K562 (cell line): ENCODE data around the gene RBKS. TPM values are rescaled to one million over a fixed set of nuclear protein-coding genes. Genes with fewer than 3 reads are reported as not detected.
A peak's percentile ranks its signal among the peaks of the same experiment; 100 is the strongest.

Source experiments
- CREM ChIP-seq: IDR thresholded peaks from 2 replicates; pipeline ENCODE4 v1.6.1; 2014; ENCODE audit warnings: antibody characterized with exemption, low read depth
- CTBP1 ChIP-seq: fragments of 450-650 bp; IDR thresholded peaks from 2 replicates; pipeline ENCODE4 v1.6.1; 2016; ENCODE audit warnings: borderline replicate concordance
- FOXP1 ChIP-seq: sonication (generic); formaldehyde crosslinking; IDR thresholded peaks from 2 replicates; pipeline ENCODE4 v1.8.0; 2022; ENCODE audit warnings: mild to moderate bottlenecking, missing genetic modification reagents
- HMBOX1 ChIP-seq: sonication (generic); IDR thresholded peaks from 2 replicates; pipeline ENCODE4 v1.6.1; 2016
- HOXB6 ChIP-seq: fragments of 250-450 bp; sonication (Bioruptor Pico); IDR thresholded peaks from 2 replicates; pipeline ENCODE4 v1.5.1; 2022; ENCODE audit warnings: mild to moderate bottlenecking, borderline replicate concordance
- L3MBTL2 ChIP-seq: fragments of 450-650 bp; IDR thresholded peaks from 2 replicates; pipeline ENCODE4 v1.6.1; 2016; ENCODE audit warnings: mild to moderate bottlenecking, moderate library complexity
- MEIS2 ChIP-seq: fragments of 450-650 bp; IDR thresholded peaks from 2 replicates; pipeline ENCODE4 v1.6.1; 2014; ENCODE audit warnings: mild to moderate bottlenecking; ENCODE audit not compliant: partially characterized antibody
- MYC ChIP-seq, 2 experiments: fragments of 250-450 bp in 1 of 2; sonication (Bioruptor Pico) in 1 of 2; IDR thresholded peaks; 2 replicates each; pipeline versions ENCODE4 v1.5.1 to v1.6.1; 2012 to 2021; ENCODE audit warnings: low read depth in 2 of 2, borderline replicate concordance in 1 of 2, improper control_type of control experiment in 1 of 2, low read length in 1 of 2, mild to moderate bottlenecking in 1 of 2, moderate library complexity in 1 of 2
- NBN ChIP-seq: fragments of 450-650 bp; IDR thresholded peaks from 2 replicates; pipeline ENCODE4 v1.6.1; 2016; ENCODE audit warnings: low read depth, mild to moderate bottlenecking
- NFE2L1 ChIP-seq: fragments of 450-650 bp; IDR thresholded peaks from 2 replicates; pipeline ENCODE4 v1.6.1; 2016; ENCODE audit warnings: missing genetic modification characterization, low read depth, mild to moderate bottlenecking, missing compliant biosample characterization, moderate library complexity, borderline replicate concordance
- RAD21 ChIP-seq, 2 experiments: fragments of 250-450 bp in 1 of 2; fragments of 450-650 bp in 1 of 2; sonication (Bioruptor Pico) in 1 of 2; formaldehyde crosslinking in 1 of 2; IDR thresholded peaks in 1 of 2; conservative IDR thresholded peaks in 1 of 2; 2 replicates each; pipeline versions ENCODE4 v1.4.0 to v1.8.0; 2020 to 2022; ENCODE audit warnings: mild to moderate bottlenecking in 2 of 2, moderate library complexity in 1 of 2
- RB1 ChIP-seq: fragments of 450-650 bp; IDR thresholded peaks from 2 replicates; pipeline ENCODE4 v1.6.1; 2017; ENCODE audit warnings: low read depth, mild to moderate bottlenecking
- RBM34 ChIP-seq: fragments of 200-400 bp; formaldehyde crosslinking; IDR thresholded peaks from 2 replicates; pipeline ENCODE4 v1.6.1; 2018; ENCODE audit warnings: low read length, borderline replicate concordance; ENCODE audit not compliant: insufficient read depth
- RCOR1 ChIP-seq, 2 experiments: IDR thresholded peaks; 2 replicates each; pipeline ENCODE4 v1.6.1; 2012; ENCODE audit warnings: low read depth in 2 of 2, low read length in 2 of 2, borderline replicate concordance in 1 of 2, improper control_type of control experiment in 1 of 2
- SMC3 ChIP-seq: conservative IDR thresholded peaks from 2 replicates; pipeline ENCODE4 v1.6.1; 2011; ENCODE audit warnings: low read depth, low read length, improper control_type of control experiment; ENCODE audit not compliant: insufficient read depth
- SOX6 ChIP-seq: fragments of 450-650 bp; IDR thresholded peaks from 2 replicates; pipeline ENCODE4 v1.6.1; 2014; ENCODE audit warnings: mild to moderate bottlenecking
- XRCC5 ChIP-seq: fragments of 200-400 bp; formaldehyde crosslinking; IDR thresholded peaks from 2 replicates; pipeline ENCODE4 v1.6.1; 2017; ENCODE audit warnings: low read depth, mild to moderate bottlenecking, low read length
- ZFPM2 ChIP-seq: fragments of 250-450 bp; sonication (Bioruptor Pico); IDR thresholded peaks from 2 replicates; pipeline ENCODE4 v1.5.1; 2022; ENCODE audit warnings: mild to moderate bottlenecking
- polyA plus RNA-seq, 8 experiments: library from polyadenylated mRNA; depleted of rRNA in 4 of 8; stranded (reverse) in 5 of 8; unstranded in 3 of 8; fragments of >200 nt; fragmentation: Nextera tagmentation in 2 of 8; fragmentation: Illumina TruSeq in 1 of 8; extraction: Ambion mirVana in 2 of 8; extraction: Trizol in 1 of 8; gene quantifications; 2 replicates each; pipeline versions ENCODE4 v1.2.1 to v1.2.3, GENCODE V29; 2011 to 2014; ENCODE audit warnings: inconsistent platforms in 1 of 8, missing spikeins in 1 of 8
- total RNA-seq, 7 experiments: library from RNA; depleted of rRNA in 6 of 7; stranded (reverse); fragments of >200 nt in 6 of 7; fragmentation: Illumina TruSeq in 2 of 7; extraction: Trizol in 2 of 7; gene quantifications; 2 replicates each; pipeline versions ENCODE4 v1.2.1 to v1.2.3, GENCODE V29; 2011 to 2021; ENCODE audit warnings: low replicate concordance in 1 of 7
- TF ChIP-seq, protein P1 (sequence below), 2 experiments: fragments of 450-650 bp; IDR thresholded peaks; 2 replicates each; pipeline ENCODE4 v1.6.1; 2018; ENCODE audit warnings: mild to moderate bottlenecking in 2 of 2, low read depth in 1 of 2; ENCODE audit not compliant: partially characterized antibody in 2 of 2

The RBKS gene
- total and polyA plus RNA-seq, 9 of the 15 experiments (the other 6 are each of a cell fraction or from before 2014, with no cell fraction given), result 0.06 to 0.39 (median 0.19) TPM

GRCh38 chr2:27754138-27754588 is 136.0 kb downstream of the RBKS start (continued):
- TF ChIP-seq NFE2L1, result no peak
- peak; percentile 58; the same call in 1 of the 2 replicates for TF ChIP-seq RB1
- TF ChIP-seq ZFPM2 (CRISPR knock-in tag), result no peak
- peak; percentile 43; the same call in 1 of the 2 replicates for TF ChIP-seq CTBP1
- TF ChIP-seq, protein P1, sequence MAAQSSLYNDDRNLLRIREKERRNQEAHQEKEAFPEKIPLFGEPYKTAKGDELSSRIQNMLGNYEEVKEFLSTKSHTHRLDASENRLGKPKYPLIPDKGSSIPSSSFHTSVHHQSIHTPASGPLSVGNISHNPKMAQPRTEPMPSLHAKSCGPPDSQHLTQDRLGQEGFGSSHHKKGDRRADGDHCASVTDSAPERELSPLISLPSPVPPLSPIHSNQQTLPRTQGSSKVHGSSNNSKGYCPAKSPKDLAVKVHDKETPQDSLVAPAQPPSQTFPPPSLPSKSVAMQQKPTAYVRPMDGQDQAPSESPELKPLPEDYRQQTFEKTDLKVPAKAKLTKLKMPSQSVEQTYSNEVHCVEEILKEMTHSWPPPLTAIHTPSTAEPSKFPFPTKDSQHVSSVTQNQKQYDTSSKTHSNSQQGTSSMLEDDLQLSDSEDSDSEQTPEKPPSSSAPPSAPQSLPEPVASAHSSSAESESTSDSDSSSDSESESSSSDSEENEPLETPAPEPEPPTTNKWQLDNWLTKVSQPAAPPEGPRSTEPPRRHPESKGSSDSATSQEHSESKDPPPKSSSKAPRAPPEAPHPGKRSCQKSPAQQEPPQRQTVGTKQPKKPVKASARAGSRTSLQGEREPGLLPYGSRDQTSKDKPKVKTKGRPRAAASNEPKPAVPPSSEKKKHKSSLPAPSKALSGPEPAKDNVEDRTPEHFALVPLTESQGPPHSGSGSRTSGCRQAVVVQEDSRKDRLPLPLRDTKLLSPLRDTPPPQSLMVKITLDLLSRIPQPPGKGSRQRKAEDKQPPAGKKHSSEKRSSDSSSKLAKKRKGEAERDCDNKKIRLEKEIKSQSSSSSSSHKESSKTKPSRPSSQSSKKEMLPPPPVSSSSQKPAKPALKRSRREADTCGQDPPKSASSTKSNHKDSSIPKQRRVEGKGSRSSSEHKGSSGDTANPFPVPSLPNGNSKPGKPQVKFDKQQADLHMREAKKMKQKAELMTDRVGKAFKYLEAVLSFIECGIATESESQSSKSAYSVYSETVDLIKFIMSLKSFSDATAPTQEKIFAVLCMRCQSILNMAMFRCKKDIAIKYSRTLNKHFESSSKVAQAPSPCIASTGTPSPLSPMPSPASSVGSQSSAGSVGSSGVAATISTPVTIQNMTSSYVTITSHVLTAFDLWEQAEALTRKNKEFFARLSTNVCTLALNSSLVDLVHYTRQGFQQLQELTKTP (IDR thresholded peaks at IDR 0.05; ENCODE audit: low read depth in 1 of 2, partially characterized antibody in 2 of 2), result peak in 1 of 2 experiments; percentile 43
- TF ChIP-seq MEIS2, result peak; percentile 18
- TF ChIP-seq HMBOX1, result peak; percentile 89
- 0 out of 2 replicates have a peak, but pooled peaks have one; percentile 45 for TF ChIP-seq XRCC5
- TF ChIP-seq L3MBTL2, result peak; percentile 44; the same call in 1 of the 2 replicates
- TF ChIP-seq RBM34, result no peak
- 0 out of 2 replicates have a peak, but pooled peaks have one; percentile 29 for TF ChIP-seq NBN
- 0 out of 2 replicates have a peak, but pooled peaks have one; percentile 43 for TF ChIP-seq MYC (IDR thresholded peaks at IDR 0.05; ENCODE audit: low read depth, low read length)
- TF ChIP-seq MYC (CRISPR knock-in tag; IDR thresholded peaks at IDR 0.05; ENCODE audit: borderline replicate concordance, low read depth), result no peak
- TF ChIP-seq SMC3, result peak; percentile 83
- TF ChIP-seq FOXP1 (CRISPR knock-in tag), result 0 out of 2 replicates have a peak, but pooled peaks have one; percentile 1
- peak; percentile 93 to 95 for TF ChIP-seq RAD21 (CRISPR knock-in tag; conservative IDR thresholded peaks at IDR 0.05 in 1 of 2, IDR thresholded peaks at IDR 0.05 in 1 of 2)
- no peak for TF ChIP-seq HOXB6 (CRISPR knock-in tag)
- TF ChIP-seq CREM, result peak; percentile 45; the same call in 1 of the 2 replicates
- 0 out of 2 replicates have a peak, but pooled peaks have one; percentile 31 for TF ChIP-seq SOX6
- TF ChIP-seq RCOR1 (IDR thresholded peaks at IDR 0.05; ENCODE audit: borderline replicate concordance in 1 of 2, low read depth in 2 of 2, low read length in 2 of 2), result peak in 1 of 2 experiments; percentile 55; a peak in 1 of 4 replicates
